DOHH2 (cell line): ENCODE measurements around the gene ALKBH4.
"Not testable (repeated sequence)": the region's sequence is repeated elsewhere in the genome, so short reads cannot be mapped to it uniquely, and the experiment has no call there.

Experiments used
- CTCF ChIP-seq: fragments of 200-600 bp; sonication (generic); IDR thresholded peaks from one replicate; pipeline ENCODE4 v1.5.1; 2014; ENCODE audit warnings: antibody characterized with exemption, mild to moderate bottlenecking, low read depth, low read length; ENCODE audit not compliant: poor library complexity, severe bottlenecking
- EZH2phosphoT487 ChIP-seq: fragments of 200-600 bp; sonication (generic); IDR thresholded peaks from 2 replicates; pipeline ENCODE4 v1.6.1; 2017; ENCODE audit warnings: borderline replicate concordance, mild to moderate bottlenecking, antibody characterized with exemption, low read length, moderate library complexity, mixed read lengths

DNA sequence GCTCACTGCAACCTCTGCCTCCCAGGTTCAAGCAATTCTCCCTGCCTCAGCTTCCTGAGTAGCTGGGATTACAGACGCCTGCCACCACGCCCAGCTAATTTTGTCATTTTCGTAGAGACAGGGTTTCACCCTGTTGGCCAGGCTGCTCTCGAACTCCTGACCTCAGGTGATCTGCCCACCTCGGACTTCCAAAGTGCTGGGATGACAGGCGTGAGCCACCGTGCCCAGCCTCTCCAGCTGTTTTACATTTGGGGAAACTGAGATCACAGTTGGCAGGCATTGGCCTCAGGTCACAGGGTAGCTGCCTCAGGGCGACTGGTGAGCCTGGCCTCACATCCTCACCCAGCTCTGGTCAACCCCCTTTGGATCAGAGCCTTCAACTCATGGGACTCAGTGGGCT lies 45.9 kb upstream of the ALKBH4 start:
- not testable (repeated sequence) for TF ChIP-seq CTCF, EZH2phosphoT487
